Brain microvascular endothelial cell (primary cell): ENCODE data around the gene RAP1GAP.

Source experiments
- DNase-seq: peaks from one replicate; pipeline ENCODE4 v3.0.0-alpha.2; 2020
- H3K27ac ChIP-seq: fragments of 250-450 bp; sonication (Bioruptor Pico); 2 replicates; pipeline ENCODE4 v1.5.1; 2020; ENCODE audit warnings: mild to moderate bottlenecking, moderate library complexity
- H3K27me3 ChIP-seq: fragments of 250-450 bp; sonication (Bioruptor Pico); replicated peaks from 2 replicates; pipeline ENCODE4 v1.5.1; 2020; ENCODE audit warnings: mild to moderate bottlenecking
- H3K36me3 ChIP-seq: fragments of 250-450 bp; sonication (Bioruptor Pico); replicated peaks from 2 replicates; pipeline ENCODE4 v1.5.1; 2020; ENCODE audit warnings: mild to moderate bottlenecking
- H3K4me3 ChIP-seq: 2 replicates; pipeline ENCODE4 v1.5.1; 2011; ENCODE audit warnings: low read depth, mild to moderate bottlenecking, control low read depth, low read length, moderate library complexity
- CTCF ChIP-seq: IDR thresholded peaks from 2 replicates; pipeline ENCODE4 v1.5.1; 2011; ENCODE audit warnings: low read depth, mild to moderate bottlenecking, moderate library complexity, low read length, control low read depth, inconsistent platforms; ENCODE audit errors: missing control alignments
- in situ Hi-C: cut with HindIII; loops from 2 replicates; pipeline ENCODE4 v1.10.0; 2017; ENCODE audit warnings: low sequenced_read_pairs, low pct_ligation_motif_present

Gene RAP1GAP

GRCh38 chr1:21565285-21565684 is 103.9 kb downstream of the RAP1GAP start:
- in situ Hi-C loops, result no loop called here
- Histone ChIP-seq H3K4me3 (no peak overlapping the region), H3K27me3 (no peaks in the 10 kb centered on the region), H3K27ac (no peak overlapping the region), H3K36me3 (no peaks in the 10 kb centered on the region)
- no peak for DNase-seq
- TF ChIP-seq CTCF, result no peak

GRCh38 chr1:21564521-21565095 is 104.5 kb downstream of the RAP1GAP start:
- no peak for TF ChIP-seq CTCF
- Histone ChIP-seq H3K27me3 (no peaks in the 10 kb centered on the region), H3K27ac (no peak overlapping the region), H3K4me3 (no peak overlapping the region), H3K36me3 (no peaks in the 10 kb centered on the region)
- no peak for DNase-seq
- in situ Hi-C loops, result no loop called here

GRCh38 chr1:21563971-21564370 is 105.2 kb downstream of the RAP1GAP start:
- Histone ChIP-seq H3K36me3 (no peaks in the 10 kb centered on the region), H3K27ac (no peak overlapping the region), H3K4me3 (no peak overlapping the region), H3K27me3 (no peaks in the 10 kb centered on the region)
- no peak for TF ChIP-seq CTCF
- in situ Hi-C loops, result no loop called here
- DNase-seq, result no peak

- TF ChIP-seq CTCF, result no peak
- in situ Hi-C loops, result no loop called here
- no peaks in the 10 kb centered on the region for H3K27me3 ChIP-seq
- no peak overlapping the region for H3K27ac ChIP-seq
- no peaks in the 10 kb centered on the region for H3K36me3 ChIP-seq
- no peak overlapping the region for H3K4me3 ChIP-seq
- DNase-seq, result no peak
These were observed 106.3 kb downstream of the RAP1GAP start for GRCh38 chr1:21562896-21563295.

- no peak for TF ChIP-seq CTCF
- H3K27me3 ChIP-seq, result no peaks in the 10 kb centered on the region
- in situ Hi-C loops, result no loop called here
- no peak for DNase-seq
- no peak overlapping the region for H3K4me3 ChIP-seq
- H3K36me3 ChIP-seq, result no peaks in the 10 kb centered on the region
- H3K27ac ChIP-seq, result no peak overlapping the region
These were observed 108.1 kb downstream of the RAP1GAP start for GRCh38 chr1:21560916-21561638.
